Left hindlimb (tissue), 1 donor: ENCODE measurements around the gene SLC17A5.
"Not testable (repeated sequence)": the region's sequence is repeated elsewhere in the genome, so short reads cannot be mapped to it uniquely, and the experiment has no call there.

Experiments used
- DNase-seq: peaks from one replicate; pipeline ENCODE4 v3.0.0-alpha.2; 2018

SLC17A5 gene

GRCh38 chr6:73564578-73565345 lies 89.0 kb downstream of the SLC17A5 start:
- no peak for DNase-seq

GRCh38 chr6:73562558-73562957 lies 91.2 kb downstream of the SLC17A5 start:
- DNase-seq, result no peak

- DNase-seq, result no peak
Observed at GRCh38 chr6:73560853-73561407, 92.9 kb downstream of the SLC17A5 start.

- DNase-seq, result no peak
Observed at GRCh38 chr6:73560182-73560732, 93.5 kb downstream of the SLC17A5 start.

- DNase-seq, result not testable (repeated sequence)
Observed at GRCh38 chr6:73559399-73559794, 94.4 kb downstream of the SLC17A5 start.

GRCh38 chr6:73558624-73559398 lies 95.0 kb downstream of the SLC17A5 start:
- DNase-seq, result no peak

GRCh38 chr6:73556836-73557235 lies 97.0 kb downstream of the SLC17A5 start:
- DNase-seq, result no peak

- not testable (repeated sequence) for DNase-seq
Observed at GRCh38 chr6:73555380-73555949, 98.3 kb downstream of the SLC17A5 start.

- DNase-seq, result not testable (repeated sequence)
Observed at GRCh38 chr6:73551115-73551514, 102.7 kb downstream of the SLC17A5 start.

GRCh38 chr6:73548458-73549446 lies 105.0 kb downstream of the SLC17A5 start:
- no peak for DNase-seq

- DNase-seq, result no peak
Observed at GRCh38 chr6:73547036-73547435, 106.8 kb downstream of the SLC17A5 start.
